Astrocyte (in vitro differentiated cells and primary cell): ENCODE measurements around the gene QRICH1. TPM values are rescaled to one million over a fixed set of nuclear protein-coding genes. Genes with fewer than 3 reads are reported as not detected.
A peak's percentile ranks its signal among the peaks of the same experiment; 100 is the strongest.

Experiments
- DNase-seq: peaks from one replicate; pipeline ENCODE4 v3.0.0-alpha.2; 2010; ENCODE audit warnings: low read depth
- FAIRE-seq: peaks from 2 replicates; lab custom pipeline; 2011; peaks lifted over from hg19 to GRCh38; lab: Jason Lieb, UNC
- H2AFZ ChIP-seq: 2 replicates; pipeline ENCODE4 v1.6.0; 2012; ENCODE audit warnings: low read depth, low read length, inconsistent platforms
- H3K27ac ChIP-seq: 2 replicates; pipeline ENCODE4 v1.5.1; 2011; ENCODE audit warnings: low read depth, low read length, inconsistent platforms
- H3K27me3 ChIP-seq: 2 replicates; pipeline ENCODE4 v1.6.0; 2011; ENCODE audit warnings: low read length, inconsistent platforms; ENCODE audit not compliant: insufficient read depth
- H3K36me3 ChIP-seq: 2 replicates; pipeline ENCODE4 v1.5.1; 2011; ENCODE audit warnings: low read length, inconsistent platforms; ENCODE audit not compliant: insufficient read depth
- H3K4me1 ChIP-seq: 2 replicates; pipeline ENCODE4 v1.5.1; 2011; ENCODE audit warnings: low read length, inconsistent platforms; ENCODE audit not compliant: insufficient read depth
- H3K4me2 ChIP-seq: 2 replicates; pipeline ENCODE4 v1.6.0; 2012; ENCODE audit warnings: low read length, inconsistent platforms
- H3K4me3 ChIP-seq: 2 replicates; pipeline ENCODE4 v1.5.1; 2011; ENCODE audit warnings: low read depth, mild to moderate bottlenecking, low read length, inconsistent platforms; ENCODE audit not compliant: insufficient read depth
- H3K79me2 ChIP-seq: 2 replicates; pipeline ENCODE4 v1.6.0; 2012; ENCODE audit warnings: mild to moderate bottlenecking, low read length, inconsistent platforms; ENCODE audit not compliant: insufficient read depth
- H3K9ac ChIP-seq: 2 replicates; pipeline ENCODE4 v1.6.0; 2012; ENCODE audit warnings: mild to moderate bottlenecking, low read length, inconsistent platforms
- H3K9me3 ChIP-seq: 2 replicates; pipeline ENCODE4 v1.5.1; 2012; ENCODE audit warnings: low read depth, mild to moderate bottlenecking, low read length, inconsistent platforms; ENCODE audit not compliant: insufficient read depth
- H4K20me1 ChIP-seq: 2 replicates; pipeline ENCODE4 v1.6.0; 2012; ENCODE audit warnings: low read length, inconsistent platforms; ENCODE audit not compliant: insufficient read depth
- H3K27ac Mint-ChIP-seq: one replicate; pipeline ENCODE4 v1.8.0; 2021; ENCODE audit warnings: mild to moderate bottlenecking, mixed read lengths; ENCODE audit not compliant: unreplicated experiment
- H3K27me3 Mint-ChIP-seq: one replicate; pipeline ENCODE4 v1.8.0; 2021; ENCODE audit warnings: low read depth, mixed read lengths; ENCODE audit not compliant: unreplicated experiment
- H3K36me3 Mint-ChIP-seq: one replicate; pipeline ENCODE4 v1.8.0; 2021; ENCODE audit warnings: low read depth, mixed read lengths; ENCODE audit not compliant: unreplicated experiment
- H3K4me1 Mint-ChIP-seq: one replicate; pipeline ENCODE4 v1.8.0; 2021; ENCODE audit warnings: low read depth, mixed read lengths; ENCODE audit not compliant: unreplicated experiment
- H3K4me3 Mint-ChIP-seq: one replicate; pipeline ENCODE4 v1.8.0; 2021; ENCODE audit warnings: mild to moderate bottlenecking, moderate library complexity, mixed read lengths; ENCODE audit not compliant: unreplicated experiment
- H3K9me3 Mint-ChIP-seq: one replicate; pipeline ENCODE4 v1.8.0; 2021; ENCODE audit warnings: mild to moderate bottlenecking, mixed read lengths; ENCODE audit not compliant: unreplicated experiment
- EZH2 ChIP-seq: IDR thresholded peaks from 2 replicates; pipeline ENCODE4 v1.6.1; 2012; ENCODE audit warnings: mild to moderate bottlenecking, low read length, inconsistent platforms; ENCODE audit not compliant: insufficient read depth
- total RNA-seq: library from RNA; stranded (reverse); gene quantifications from 2 replicates; pipeline ENCODE4 v1.2.1, GENCODE V29; 2021
- TF ChIP-seq, protein P1 (sequence below): IDR thresholded peaks from 2 replicates; pipeline ENCODE4 v1.5.1; 2011; ENCODE audit warnings: low read depth, mild to moderate bottlenecking, inconsistent platforms, low read length, moderate library complexity; ENCODE audit not compliant: insufficient read depth

Gene QRICH1
- total RNA-seq, 1 donor from 2014 or later: 119 TPM

DNA sequence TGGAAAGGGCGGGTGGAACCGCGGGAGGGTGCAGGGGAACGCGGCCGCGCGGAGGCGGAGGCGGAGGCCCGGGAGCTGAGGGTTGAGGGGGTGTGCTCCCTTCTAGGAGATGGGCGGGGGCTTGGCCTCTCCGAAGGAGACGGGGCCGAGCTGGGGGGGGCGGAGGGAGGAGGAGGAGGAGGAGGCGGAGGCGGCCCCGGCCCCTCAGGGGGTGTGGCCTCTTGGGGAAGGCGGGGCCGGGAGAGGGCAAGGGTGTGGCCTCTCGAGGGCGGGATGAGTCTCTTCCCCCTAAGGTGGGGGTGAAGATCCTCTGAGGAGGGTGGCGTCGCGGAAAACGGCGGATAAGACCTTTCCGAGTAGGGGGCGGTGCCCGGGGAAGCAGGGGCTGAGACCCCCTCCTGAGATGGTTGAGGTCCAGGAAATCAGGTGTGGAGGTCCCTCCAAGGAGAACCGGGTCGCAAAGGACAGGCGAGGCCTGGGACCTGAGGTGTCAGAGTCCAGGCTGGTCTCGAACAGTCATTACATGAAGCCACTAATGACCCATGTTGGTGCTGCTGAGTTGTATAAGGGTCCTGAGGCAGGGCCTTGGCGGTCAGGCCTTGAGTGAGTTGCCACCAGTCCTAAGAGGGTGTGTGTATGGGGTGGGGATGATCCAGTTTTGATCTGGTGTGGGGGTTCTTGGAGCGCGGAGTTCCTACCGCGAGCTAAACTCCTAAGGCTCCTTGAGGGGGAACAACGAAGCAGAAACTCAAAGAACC is 85.9 kb downstream of the QRICH1 start:
- Histone ChIP-seq H3K27me3 (no peaks in the 10 kb centered on the region), H3K4me1 (peaks cover 16% of the 10 kb centered on the region), H3K4me3 (peak overlapping the region; percentile 80), H3K79me2 (peaks cover 66% of the 10 kb centered on the region), H3K4me2 (peak overlapping the region; percentile 98), H4K20me1 (peaks cover 43% of the 10 kb centered on the region), H2AFZ (peak overlapping the region; percentile 91), H3K36me3 (peaks cover 10% of the 10 kb centered on the region), H3K27ac (peak overlapping the region; percentile 98), H3K9ac (peak overlapping the region; percentile 99), H3K9me3 (no peaks in the 10 kb centered on the region)
- no peak for FAIRE-seq
- TF ChIP-seq EZH2: no peak
- H3K36me3 Mint-ChIP-seq: peaks cover 13% of the 10 kb centered on the region
- H3K9me3 Mint-ChIP-seq: no peaks in the 10 kb centered on the region
- no peaks in the 10 kb centered on the region for H3K27me3 Mint-ChIP-seq
- peaks cover 8% of the 10 kb centered on the region for H3K4me1 Mint-ChIP-seq
- peak; percentile 57 for DNase-seq
- peak overlapping the region; percentile 97 for H3K4me3 Mint-ChIP-seq
- H3K27ac Mint-ChIP-seq: peak overlapping the region; percentile 99

DNA sequence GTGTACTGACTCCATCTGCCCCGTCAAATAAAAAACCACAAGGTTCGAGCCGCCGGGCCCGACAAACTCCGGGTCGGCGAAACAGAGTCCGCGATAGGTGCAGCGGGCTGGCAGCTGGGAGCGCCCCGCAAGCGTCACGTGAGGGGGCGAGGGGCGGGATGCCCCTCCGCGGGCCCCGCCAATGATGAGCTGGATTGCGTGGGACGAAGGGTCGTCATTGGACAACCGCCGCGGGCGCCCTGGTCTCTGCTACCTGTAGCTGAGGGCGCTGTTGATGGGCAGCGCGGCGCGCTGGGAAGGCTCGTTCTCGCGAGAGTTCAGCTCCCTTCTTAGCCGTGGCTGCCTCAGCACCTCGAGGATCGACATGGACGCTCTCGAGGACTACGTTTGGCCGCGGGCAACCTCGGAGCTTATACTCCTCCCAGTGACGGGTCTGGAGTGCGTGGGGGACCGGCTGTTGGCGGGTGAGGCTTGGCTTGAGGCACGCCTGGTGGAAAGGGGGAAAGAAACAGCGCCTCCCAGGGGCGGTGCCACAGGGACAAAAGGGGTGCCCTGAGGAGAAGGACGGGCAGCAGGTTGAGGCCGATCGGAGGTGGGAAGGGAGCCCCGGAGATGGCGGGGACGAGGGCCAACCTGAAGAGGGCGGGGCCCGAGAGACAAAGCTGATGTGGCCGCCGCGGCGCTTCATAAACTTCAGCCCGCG is 86.7 kb downstream of the QRICH1 start, which contains the start of gene WDR6:
Gene WDR6, plus strand, starts transcription at position 324 of the 703 bp plus-strand sequence. Its CDS starts 41 bp downstream, at position 365.
- TF ChIP-seq, protein P1, sequence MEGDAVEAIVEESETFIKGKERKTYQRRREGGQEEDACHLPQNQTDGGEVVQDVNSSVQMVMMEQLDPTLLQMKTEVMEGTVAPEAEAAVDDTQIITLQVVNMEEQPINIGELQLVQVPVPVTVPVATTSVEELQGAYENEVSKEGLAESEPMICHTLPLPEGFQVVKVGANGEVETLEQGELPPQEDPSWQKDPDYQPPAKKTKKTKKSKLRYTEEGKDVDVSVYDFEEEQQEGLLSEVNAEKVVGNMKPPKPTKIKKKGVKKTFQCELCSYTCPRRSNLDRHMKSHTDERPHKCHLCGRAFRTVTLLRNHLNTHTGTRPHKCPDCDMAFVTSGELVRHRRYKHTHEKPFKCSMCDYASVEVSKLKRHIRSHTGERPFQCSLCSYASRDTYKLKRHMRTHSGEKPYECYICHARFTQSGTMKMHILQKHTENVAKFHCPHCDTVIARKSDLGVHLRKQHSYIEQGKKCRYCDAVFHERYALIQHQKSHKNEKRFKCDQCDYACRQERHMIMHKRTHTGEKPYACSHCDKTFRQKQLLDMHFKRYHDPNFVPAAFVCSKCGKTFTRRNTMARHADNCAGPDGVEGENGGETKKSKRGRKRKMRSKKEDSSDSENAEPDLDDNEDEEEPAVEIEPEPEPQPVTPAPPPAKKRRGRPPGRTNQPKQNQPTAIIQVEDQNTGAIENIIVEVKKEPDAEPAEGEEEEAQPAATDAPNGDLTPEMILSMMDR: no peak
- TF ChIP-seq EZH2: no peak
- Histone ChIP-seq H3K4me1 (peaks cover 16% of the 10 kb centered on the region), H2AFZ (peak within 1 kb of the TSS; percentile 91), H3K4me3 (peak within 1 kb of the TSS; percentile 80), H3K36me3 (peaks cover 3% of the 10 kb centered on the region), H3K9ac (peak within 1 kb of the TSS; percentile 99), H3K27ac (peak within 1 kb of the TSS; percentile 98), H3K4me2 (peak within 1 kb of the TSS; percentile 98), H4K20me1 (peaks cover 36% of the 10 kb centered on the region), H3K9me3 (no peaks in the 10 kb centered on the region), H3K27me3 (no peaks in the 10 kb centered on the region), H3K79me2 (peaks cover 59% of the 10 kb centered on the region)
- H3K4me3 Mint-ChIP-seq: peak within 1 kb of the TSS; percentile 97
- peak within 1 kb of the TSS; percentile 99 for H3K27ac Mint-ChIP-seq
- FAIRE-seq (no peak), DNase-seq (peak; percentile 94)
- no peaks in the 10 kb centered on the region for H3K27me3 Mint-ChIP-seq
- peaks cover 8% of the 10 kb centered on the region for H3K4me1 Mint-ChIP-seq
- H3K36me3 Mint-ChIP-seq: peaks cover 8% of the 10 kb centered on the region
- no peaks in the 10 kb centered on the region for H3K9me3 Mint-ChIP-seq

DNA sequence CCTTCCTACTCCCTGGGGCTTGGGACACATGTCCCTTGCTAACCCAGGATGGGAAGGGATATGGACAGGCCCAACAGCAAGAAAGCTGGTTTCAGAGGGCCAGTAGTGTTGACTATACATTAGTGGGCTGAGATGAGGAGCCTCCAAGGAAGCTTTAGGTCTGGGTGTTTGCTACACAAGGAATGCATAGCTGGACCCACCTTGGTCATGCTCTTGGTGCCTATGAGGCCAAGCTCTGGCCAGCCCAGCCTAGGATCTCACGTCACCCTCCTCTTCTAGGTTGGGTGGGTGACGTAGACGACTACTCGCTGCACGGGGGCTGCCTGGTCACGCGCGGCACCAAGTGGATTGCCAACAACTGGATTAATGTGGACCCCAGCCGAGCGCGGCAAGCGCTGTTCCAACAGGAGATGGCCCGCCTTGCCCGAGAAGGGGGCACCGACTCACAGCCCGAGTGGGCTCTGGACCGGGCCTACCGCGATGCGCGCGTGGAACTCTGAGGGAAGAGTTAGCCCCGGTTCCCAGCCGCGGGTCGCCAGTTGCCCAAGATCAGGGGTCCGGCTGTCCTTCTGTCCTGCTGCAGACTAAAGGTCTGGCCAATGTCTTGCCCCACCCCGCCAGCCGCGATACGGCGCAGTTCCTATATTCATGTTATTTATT is 87.3 kb downstream of the QRICH1 start:
- TF ChIP-seq EZH2: no peak
- TF ChIP-seq, protein P1: no peak
- peak overlapping the region; percentile 86 for H2AFZ ChIP-seq

More for the DNA sequence above, 87.3 kb downstream of the QRICH1 start:
- H4K20me1 ChIP-seq: peaks cover 29% of the 10 kb centered on the region
- peaks cover 1% of the 10 kb centered on the region for H3K36me3 Mint-ChIP-seq
- peak; percentile 52 for DNase-seq
- FAIRE-seq: no peak
- H3K9ac ChIP-seq: peak overlapping the region; percentile 99
- H3K9me3 Mint-ChIP-seq: no peaks in the 10 kb centered on the region
- no peaks in the 10 kb centered on the region for H3K9me3 ChIP-seq
- H3K36me3 ChIP-seq: no peaks in the 10 kb centered on the region
- peaks cover 52% of the 10 kb centered on the region for H3K79me2 ChIP-seq
- no peaks in the 10 kb centered on the region for H3K27me3 ChIP-seq
- H3K4me1 Mint-ChIP-seq: peaks cover 8% of the 10 kb centered on the region
- H3K27ac ChIP-seq: peak overlapping the region; percentile 98
- H3K27me3 Mint-ChIP-seq: no peaks in the 10 kb centered on the region
- H3K4me2 ChIP-seq: peak overlapping the region; percentile 98
- H3K4me3 Mint-ChIP-seq: peak overlapping the region; percentile 97
- peak overlapping the region; percentile 99 for H3K27ac Mint-ChIP-seq
- H3K4me3 ChIP-seq: peak overlapping the region; percentile 80
- H3K4me1 ChIP-seq: peaks cover 16% of the 10 kb centered on the region
